Heart left ventricle (tissue), 16 donors: ENCODE data around the gene IGF2BP1. TPM values are rescaled to one million over a fixed set of nuclear protein-coding genes. Genes with fewer than 3 reads are reported as not detected.
A peak's percentile ranks its signal among the peaks of the same experiment; 100 is the strongest.

ENCODE experiments used
- ATAC-seq, 4 donors: fragments of 200-7000 bp; cut with Tn5 transposase; one replicate each; pipeline ENCODE4 v1.9.1; 2020 to 2022; ENCODE audit warnings: moderate library complexity in 4 of 4, mild to moderate bottlenecking in 3 of 4, moderate number of reproducible peaks in 1 of 4
- DNase-seq, 5 donors: peaks; one replicate each; pipeline ENCODE4 v3.0.0-alpha.2; 2020
- H3K27ac ChIP-seq, 12 donors: fragments of 200-600 bp; sonication (generic) in 4 of 12; one replicate each; pipeline versions ENCODE4 v1.5.0 to v1.8.0; 2016 to 2022; ENCODE audit warnings: mild to moderate bottlenecking in 2 of 12
- H3K27me3 ChIP-seq, 9 donors: fragments of 200-600 bp; sonication (generic) in 2 of 9; one replicate each; pipeline versions ENCODE4 v1.5.1 to v1.8.0; 2016 to 2022; ENCODE audit warnings: mild to moderate bottlenecking in 3 of 9
- H3K36me3 ChIP-seq, 9 donors: fragments of 200-600 bp; sonication (generic) in 2 of 9; one replicate each; pipeline versions ENCODE4 v1.5.0 to v1.8.0; 2018 to 2022; ENCODE audit warnings: mild to moderate bottlenecking in 2 of 9
- H3K4me1 ChIP-seq, 12 donors: fragments of 200-600 bp; sonication (generic) in 4 of 12; one replicate each; pipeline versions ENCODE4 v1.5.0 to v1.8.0; 2016 to 2022; ENCODE audit warnings: mild to moderate bottlenecking in 3 of 12
- H3K4me3 ChIP-seq, 12 donors: fragments of 200-600 bp; sonication (generic) in 4 of 12; one replicate each; pipeline versions ENCODE4 v1.5.0 to v1.8.0; 2017 to 2022; ENCODE audit warnings: mild to moderate bottlenecking in 9 of 12, moderate library complexity in 4 of 12
- H3K9me3 ChIP-seq, 12 donors: fragments of 200-600 bp; sonication (generic) in 4 of 12; one replicate each; pipeline versions ENCODE4 v1.5.0 to v1.8.0; 2016 to 2022; ENCODE audit warnings: mild to moderate bottlenecking in 1 of 12
- CTCF ChIP-seq, 12 donors: fragments of 200-600 bp; sonication (generic) in 4 of 12; IDR thresholded peaks; one replicate each; pipeline versions ENCODE4 v1.5.0 to v1.8.0; 2018 to 2022; ENCODE audit warnings: antibody characterized with exemption in 12 of 12, mild to moderate bottlenecking in 5 of 12
- POLR2A ChIP-seq, 2 donors: fragments of 450-650 bp; IDR thresholded peaks; one replicate each; pipeline ENCODE4 v1.6.1; 2017; ENCODE audit warnings: antibody characterized with exemption in 2 of 2, mild to moderate bottlenecking in 2 of 2, moderate library complexity in 2 of 2
- WGBS, 4 donors: extraction: QIAGEN DNeasy Blood & Tissue Kit in 2 of 4; methylation state at CpG; one replicate each; pipeline versions ENCODE4 v1.1.5 to v1.1.7; 2013 to 2018; 5-methylcytosine and 5-hydroxymethylcytosine counted together
- intact Hi-C, 10 donors: fragments of 100-400 bp; cut with DNase I; formaldehyde crosslinking; loops; one replicate each; pipeline versions ENCODE4 v1.11.1 to v1.14.2; 2022
- polyA plus RNA-seq, 2 donors: library from polyadenylated mRNA; stranded (reverse); fragments of 200-250 nt; gene quantifications; one replicate each; pipeline ENCODE4 v1.2.3, GENCODE V29; 2013
- total RNA-seq, 9 donors: library from RNA; depleted of rRNA in 2 of 9; stranded (reverse); fragments of >200 nt in 2 of 9; fragmentation: NEBNext Ultra II Directional in 3 of 9; extraction: Animal tissue kit (Norgen Biotek cat#: 25700) in 3 of 9; gene quantifications; one replicate each; pipeline versions ENCODE4 v1.1.0 to v1.2.4, GENCODE V29; 2016 to 2023
- donor health status: ischemic (EF 13 %, LVEDD 7.1; RV severe dilation, severe dysfunction).
- donor health status: healthy with polysubstance abuse.
- donor health status: DM: no; HTN: yes; CAD: no.
- donor health status: DM: no; HTN: no; CAD: no.
- donor health status: ischemic (EF 25% LVEDD 6.9; RV normal size, moderate dysfunction).
- donor health status: ischemic (EF 25% LVEDD 5.7; RV mildly dilated, moderate dysfunction).
- donor health status: healthy.
- donor health status: DM: yes; HTN: yes; CAD: no.
- donor health status: ischemic (EF 35%, LVEDD 5.7; RV mildly dilated, moderate dysfunction).
- donor health status: nonischemic (EF 11% LVEDD 7.7; RV severe dilation, severe dysfunction).
- donor health status: DM: yes; HTN: yes; CAD: no.
- donor health status: PGD.
- donor health status: ischemic (EF 29% LVEDD 5.4; RV normal size, mild dysfunction).
- donor health status: nonischemic (EF 23%, LVEDD 6.1; RV moderate dilation, normal function).

The IGF2BP1 gene
- total and polyA plus RNA-seq, 11 donors: 0.01 TPM; not detected in 10

GRCh38 chr17:48993951-48994350, 3.2 kb upstream of the IGF2BP1 start:
- peaks cover 0 to 4% (median 0%) of the 10 kb centered on the region in 12 donors for H3K9me3 ChIP-seq
- H3K4me1 ChIP-seq: peaks cover 0 to 32% (median 15%) of the 10 kb centered on the region in 12 donors
- H3K27me3 ChIP-seq: peaks cover 67 to 100% (median 99%) of the 10 kb centered on the region in 9 donors
- ATAC-seq (no peak), DNase-seq (no peak)
- no peak overlapping the region for H3K27ac ChIP-seq
- intact Hi-C loops: loop anchor here in 1 of 10 donors (10.0 kb wide), 1 partner anchor 259 kb away; no protein-coding TSS in a partner anchor
- TF ChIP-seq POLR2A (IDR thresholded peaks at IDR 0.05) (no peak), CTCF (IDR thresholded peaks at IDR 0.05) (no peak)
- no peak overlapping the region for H3K4me3 ChIP-seq
- H3K36me3 ChIP-seq: no peaks in the 10 kb centered on the region

- intact Hi-C loops: loop anchor here in 1 of 10 donors (10.0 kb wide), 1 partner anchor 260 kb away; no protein-coding TSS in a partner anchor
- DNase-seq: no peak
Measured at GRCh38 chr17:48994549-48995303, 2.5 kb upstream of the IGF2BP1 start.

GRCh38 chr17:48995304-48995973, 1.7 kb upstream of the IGF2BP1 start:
- Histone ChIP-seq H3K36me3 (no peaks in the 10 kb centered on the region), H3K27me3 (peaks cover 68 to 100% (median 97%) of the 10 kb centered on the region in 9 donors), H3K4me3 (peak overlapping the region in 1 of 12 donors; percentile 4), H3K27ac (no peak overlapping the region), H3K9me3 (peaks cover 0 to 4% (median 0%) of the 10 kb centered on the region in 12 donors), H3K4me1 (peaks cover 0 to 32% (median 15%) of the 10 kb centered on the region in 12 donors)
- DNase-seq: no peak
- intact Hi-C loops: loop anchor here in 1 of 10 donors (10.0 kb wide), 1 partner anchor 261 kb away; no protein-coding TSS in a partner anchor
- WGBS, 4 donors: 2 to 6% (median 4%) methylated on average over 41 to 46 of the region's 46 CpGs
- no peak for TF ChIP-seq POLR2A (IDR thresholded peaks at IDR 0.05)
- TF ChIP-seq CTCF (IDR thresholded peaks at IDR 0.05): no peak
- no peak for ATAC-seq

More at GRCh38 chr17:48994549-48995303, 2.5 kb upstream of the IGF2BP1 start:
- no peak for TF ChIP-seq POLR2A (IDR thresholded peaks at IDR 0.05)
- no peak for TF ChIP-seq CTCF (IDR thresholded peaks at IDR 0.05)
- no peak overlapping the region for H3K27ac ChIP-seq
- WGBS, 4 donors: 32 to 42% (median 37%) methylated on average over 3 of the region's 3 CpGs
- H3K27me3 ChIP-seq: peaks cover 68 to 100% (median 98%) of the 10 kb centered on the region in 9 donors
- H3K9me3 ChIP-seq: peaks cover 0 to 4% (median 0%) of the 10 kb centered on the region in 12 donors
- H3K36me3 ChIP-seq: no peaks in the 10 kb centered on the region
- no peak for ATAC-seq
- peaks cover 0 to 32% (median 15%) of the 10 kb centered on the region in 12 donors for H3K4me1 ChIP-seq
- no peak overlapping the region for H3K4me3 ChIP-seq
